Kidney (tissue), 14 donors: ENCODE measurements around the gene CYP2W1. TPM values are rescaled to one million over a fixed set of nuclear protein-coding genes. Genes with fewer than 3 reads are reported as not detected.

Source experiments
- DNase-seq, 5 donors: peaks; one replicate each; pipeline ENCODE4 v3.0.0-alpha.2; 2013 to 2020
- FAIRE-seq: peaks from 2 replicates; lab custom pipeline; 2012; peaks lifted over from hg19 to GRCh38; lab: Jason Lieb, UNC
- H3K27ac ChIP-seq, 2 donors: one replicate each; pipeline ENCODE4 v1.7.0; 2013; ENCODE audit warnings: low read depth in 2 of 2, low read length in 2 of 2, inconsistent platforms in 1 of 2
- H3K27me3 ChIP-seq: one replicate; pipeline ENCODE4 v1.7.1; 2013; ENCODE audit warnings: low read length, inconsistent platforms; ENCODE audit not compliant: control insufficient read depth, insufficient read depth
- H3K36me3 ChIP-seq, 3 donors: one replicate each; pipeline versions ENCODE4 v1.7.0 to v1.7.1; 2013; ENCODE audit warnings: low read length in 3 of 3, control low read depth in 1 of 3, inconsistent platforms in 1 of 3; ENCODE audit not compliant: insufficient read depth in 3 of 3, control insufficient read depth in 2 of 3
- H3K4me1 ChIP-seq, 3 donors: one replicate each; pipeline versions ENCODE4 v1.7.0 to v1.7.1; 2013; ENCODE audit warnings: low read length in 3 of 3, inconsistent platforms in 1 of 3, low read depth in 1 of 3; ENCODE audit not compliant: control insufficient read depth in 2 of 3, insufficient read depth in 2 of 3
- H3K4me3 ChIP-seq, 3 donors: one replicate each; pipeline versions ENCODE4 v1.7.0 to v1.8.1; 2013; ENCODE audit warnings: low read length in 3 of 3, control low read depth in 1 of 3, inconsistent platforms in 1 of 3
- H3K9ac ChIP-seq, 3 donors: one replicate each; pipeline versions ENCODE4 v1.7.0 to v1.7.1; 2013; ENCODE audit warnings: low read length in 3 of 3, control low read depth in 1 of 3, inconsistent platforms in 1 of 3
- H3K9me3 ChIP-seq, 3 donors: one replicate each; pipeline versions ENCODE4 v1.7.0 to v1.7.1; 2013; ENCODE audit warnings: low read length in 3 of 3, control low read depth in 1 of 3, inconsistent platforms in 1 of 3; ENCODE audit not compliant: control insufficient read depth in 2 of 3, insufficient read depth in 1 of 3
- CTCF ChIP-seq: IDR thresholded peaks from 3 replicates; pipeline ENCODE4 v1.5.1; 2012; ENCODE audit warnings: mild to moderate bottlenecking, moderate library complexity, borderline replicate concordance; ENCODE audit not compliant: insufficient read depth; ENCODE audit errors: extremely low read depth
- intact Hi-C: fragments of 100-400 bp; cut with DNase I; formaldehyde crosslinking; loops from one replicate; pipeline ENCODE4 v1.11.1; 2022
- polyA plus RNA-seq: library from polyadenylated mRNA; stranded (reverse); fragments of 350-450 nt; fragmentation: Illumina TruSeq; extraction: RNeasy Lipid Tissue Mini Kit (QIAGEN cat#74804); gene quantifications from one replicate; pipeline ENCODE4 v1.2.3, GENCODE V29; 2014; ENCODE audit warnings: low read depth, low replicate concordance; ENCODE audit not compliant: insufficient read depth
- total RNA-seq: library from RNA; stranded (reverse); fragmentation: NEBNext Ultra II Directional; extraction: Animal tissue kit (Norgen Biotek cat#: 25700); gene quantifications from one replicate; pipeline ENCODE4 v1.2.1, GENCODE V29; 2021
- donor health status: control.
- donor health status: control.
- donor health status: control.
- donor health status: control.
- donor health status: control.
- donor health status: DM: yes; HTN: yes; CAD: no.
- donor health status: Normal renal cell carcinoma (clear cell type).

CYP2W1 gene
- total and polyA plus RNA-seq, 2 donors from 2014 or later, result 0.13 to 0.17 TPM

- intact Hi-C loops, result no loop called here
- Histone ChIP-seq H3K27me3 (no peaks in the 10 kb centered on the region), H3K9me3 (no peaks in the 10 kb centered on the region), H3K9ac (peak overlapping the region in 2 of 3 donors; percentile 41 to 75), H3K27ac (peak overlapping the region; percentile 89 to 92), H3K36me3 (no peaks in the 10 kb centered on the region), H3K4me3 (peak overlapping the region in 2 of 3 donors; percentile 11 to 72), H3K4me1 (peaks cover 0 to 17% (median 0%) of the 10 kb centered on the region in 3 donors)
- DNase-seq, result peak; percentile 93 to 98 (median 96)
- TF ChIP-seq CTCF, result no peak
- no peak for FAIRE-seq
Observed at GRCh38 chr7:1028044-1028770, 45.2 kb downstream of the CYP2W1 start.

- Histone ChIP-seq H3K9ac (peak overlapping the region in 1 of 3 donors; percentile 75), H3K27me3 (no peaks in the 10 kb centered on the region), H3K9me3 (no peaks in the 10 kb centered on the region), H3K4me1 (peaks cover 0 to 17% (median 0%) of the 10 kb centered on the region in 3 donors), H3K27ac (peak overlapping the region; percentile 89 to 92), H3K4me3 (peak overlapping the region in 2 of 3 donors; percentile 11 to 72), H3K36me3 (no peaks in the 10 kb centered on the region)
- TF ChIP-seq CTCF, result no peak
- peak; percentile 71 to 93 (median 88) for DNase-seq
- FAIRE-seq, result no peak
- intact Hi-C loops, result no loop called here
Observed at GRCh38 chr7:1028775-1029636, 46.0 kb downstream of the CYP2W1 start.

DNA sequence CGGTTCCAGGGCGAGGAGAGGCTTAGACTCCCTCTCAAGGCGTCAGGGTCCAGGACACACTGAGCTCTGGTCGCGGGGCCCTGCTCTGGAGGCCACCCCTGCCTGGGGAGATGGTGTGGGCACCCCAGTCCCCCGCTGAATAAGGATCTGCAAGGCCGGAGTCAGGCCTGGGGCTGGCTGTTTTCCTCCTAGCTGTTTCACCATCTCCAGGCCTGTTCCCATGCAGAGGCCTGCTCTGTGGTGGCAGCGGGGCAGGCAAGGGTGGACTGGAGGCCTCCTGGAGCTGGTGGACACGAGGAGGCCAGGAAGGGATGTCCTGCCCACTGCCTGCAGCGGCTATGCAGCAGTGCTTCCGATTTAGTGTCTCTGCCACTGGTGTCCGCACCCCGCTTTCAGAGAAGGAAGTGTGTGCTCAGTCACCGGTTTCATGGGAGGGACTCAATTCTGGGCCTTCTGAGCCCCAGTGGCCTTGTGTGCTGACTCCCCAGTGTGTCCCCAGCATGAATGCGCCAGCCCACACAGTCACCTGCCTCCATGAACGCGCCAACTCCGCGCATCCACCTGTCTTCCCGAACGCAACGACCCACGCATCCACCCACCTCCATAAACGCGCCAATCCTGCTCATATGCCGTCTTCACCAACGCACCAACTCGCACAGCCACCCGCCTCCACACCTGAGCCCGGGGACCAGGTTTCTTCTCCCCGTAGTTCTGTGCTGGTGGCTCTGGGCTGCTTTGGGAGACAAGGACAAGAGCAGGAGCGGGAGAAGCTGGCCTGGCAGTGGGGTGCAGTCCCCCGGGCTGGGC, 46.9 kb downstream of the CYP2W1 start:
- Histone ChIP-seq H3K9ac (no peak overlapping the region), H3K4me3 (no peak overlapping the region), H3K27ac (peak overlapping the region in 1 of 2 donors; percentile 92), H3K9me3 (no peaks in the 10 kb centered on the region), H3K27me3 (no peaks in the 10 kb centered on the region), H3K4me1 (peaks cover 0 to 17% (median 0%) of the 10 kb centered on the region in 3 donors), H3K36me3 (no peaks in the 10 kb centered on the region)
- intact Hi-C loops, result no loop called here
- FAIRE-seq (no peak), DNase-seq (peak in 2 of 5 donors; percentile 45 to 78)
- TF ChIP-seq CTCF, result no peak
